AG04449 (cell line): ENCODE results near the gene RMND1.

Experiments used
- CTCF ChIA-PET: fragments of 350-600 bp; formaldehyde crosslinking; extraction: SDS; loops from one replicate; lab custom pipeline; 2021; ENCODE audit warnings: antibody characterized with exemption; lab: Yijun Ruan, JAX
- POLR2A ChIA-PET: fragments of 400-600, 350-600 bp; formaldehyde crosslinking; extraction: SDS; loops from one replicate; lab custom pipeline; 2020; ENCODE audit warnings: antibody characterized with exemption, inconsistent platforms; lab: Yijun Ruan, JAX
- DNase-seq: peaks from one replicate; pipeline ENCODE4 v3.0.0-alpha.2; 2010; ENCODE audit warnings: low read depth, low spot score
- H3K4me3 ChIP-seq: 2 replicates; pipeline ENCODE4 v1.5.1; 2011; ENCODE audit warnings: low read depth, mild to moderate bottlenecking, control low read depth, low read length
- CTCF ChIP-seq: IDR thresholded peaks from one replicate; pipeline ENCODE4 v1.5.1; 2011; ENCODE audit warnings: mild to moderate bottlenecking, moderate library complexity, low read length, control low read depth, inconsistent platforms; ENCODE audit not compliant: insufficient read depth; ENCODE audit errors: missing control alignments

RMND1 gene

DNA sequence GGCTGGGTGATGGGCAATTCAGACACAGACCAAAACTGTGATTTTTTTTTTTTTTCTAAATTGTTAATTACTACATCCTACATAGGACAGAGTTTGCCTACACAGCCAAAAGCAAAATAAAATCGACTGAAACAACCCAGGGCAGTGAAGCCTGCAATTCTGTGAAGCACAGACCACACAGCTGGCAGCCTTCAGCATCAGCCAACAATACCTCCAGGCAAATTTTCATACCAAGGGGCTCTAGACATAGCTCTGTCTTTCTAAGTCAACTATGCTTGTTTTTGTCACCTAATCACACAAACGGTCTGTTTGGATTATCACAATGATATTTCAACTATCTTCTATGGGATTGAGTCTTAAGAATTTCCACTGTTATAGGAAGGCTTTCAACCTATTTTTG, 17.6 kb downstream of the RMND1 start:
- TF ChIP-seq CTCF, result no peak
- H3K4me3 ChIP-seq, result no peak overlapping the region
- ChIA-PET POLR2A (no interaction called here), CTCF (interaction anchor here (1.0 kb wide), 2 partner anchors 27 to 42 kb away, joined by 3 to 4 read pairs; no protein-coding TSS in a partner anchor)
- no peak for DNase-seq

DNA sequence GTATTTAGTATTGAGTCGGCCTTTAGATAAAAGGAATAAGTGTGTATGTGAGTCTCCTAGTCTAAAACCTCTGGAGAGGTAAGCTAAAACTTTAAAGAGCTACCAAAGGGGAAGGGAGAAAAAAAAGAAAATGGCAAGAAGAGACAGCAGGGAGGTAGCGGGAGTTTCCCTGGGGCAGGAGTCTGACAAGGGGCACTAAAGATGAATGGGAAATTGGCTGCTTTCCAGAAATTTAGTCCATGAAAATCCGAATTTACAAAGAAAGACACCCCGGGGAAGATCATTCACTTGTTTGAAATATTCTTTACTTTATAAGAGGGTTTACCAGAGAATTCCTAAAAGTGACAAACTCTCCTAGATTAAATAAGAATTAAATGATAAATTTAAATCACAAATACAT, 19.3 kb downstream of the RMND1 start:
- TF ChIP-seq CTCF, result no peak
- no peak overlapping the region for H3K4me3 ChIP-seq
- ChIA-PET CTCF (interaction anchor here (1.3 kb wide), 1 partner anchor 8 kb away, joined by 3 read pairs; no protein-coding TSS in a partner anchor), POLR2A (no interaction called here)
- DNase-seq, result no peak

GRCh38 chr6:151431337-151431736, 20.6 kb downstream of the RMND1 start:
- no peak for TF ChIP-seq CTCF
- ChIA-PET POLR2A (no interaction called here), CTCF (interaction anchor here (1.3 kb wide), 1 partner anchor 25 kb away, joined by 4 read pairs; no protein-coding TSS in a partner anchor)
- DNase-seq, result no peak
- no peak overlapping the region for H3K4me3 ChIP-seq

DNA sequence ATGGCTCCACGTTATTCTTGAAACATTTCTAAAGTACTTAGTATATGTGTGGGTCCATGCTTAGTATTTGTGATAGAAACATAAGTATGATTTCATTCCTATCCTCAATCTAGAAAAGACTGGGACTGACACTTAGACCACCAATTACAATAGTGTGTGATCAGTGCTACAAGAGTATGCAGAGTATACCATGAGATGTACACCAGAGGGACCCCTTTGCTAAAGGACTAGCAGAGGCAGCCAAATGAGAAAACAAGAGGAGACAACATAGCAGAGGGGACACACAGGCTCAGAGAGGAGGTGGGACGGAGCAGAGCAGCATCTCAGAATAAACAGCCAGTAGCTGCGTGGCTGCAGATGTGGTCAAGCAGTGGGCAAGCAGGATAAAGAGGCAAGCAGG, 21.0 kb downstream of the RMND1 start:
- no peak for DNase-seq
- H3K4me3 ChIP-seq, result no peak overlapping the region
- TF ChIP-seq CTCF, result no peak
- CTCF ChIA-PET, result interaction anchor here (0.8 to 1.6 kb wide), 4 partner anchors 8 to 25 kb away, joined by 3 to 5 read pairs (median 4); partner anchors contain the start of gene RMND1
- POLR2A ChIA-PET, result no interaction called here

DNA sequence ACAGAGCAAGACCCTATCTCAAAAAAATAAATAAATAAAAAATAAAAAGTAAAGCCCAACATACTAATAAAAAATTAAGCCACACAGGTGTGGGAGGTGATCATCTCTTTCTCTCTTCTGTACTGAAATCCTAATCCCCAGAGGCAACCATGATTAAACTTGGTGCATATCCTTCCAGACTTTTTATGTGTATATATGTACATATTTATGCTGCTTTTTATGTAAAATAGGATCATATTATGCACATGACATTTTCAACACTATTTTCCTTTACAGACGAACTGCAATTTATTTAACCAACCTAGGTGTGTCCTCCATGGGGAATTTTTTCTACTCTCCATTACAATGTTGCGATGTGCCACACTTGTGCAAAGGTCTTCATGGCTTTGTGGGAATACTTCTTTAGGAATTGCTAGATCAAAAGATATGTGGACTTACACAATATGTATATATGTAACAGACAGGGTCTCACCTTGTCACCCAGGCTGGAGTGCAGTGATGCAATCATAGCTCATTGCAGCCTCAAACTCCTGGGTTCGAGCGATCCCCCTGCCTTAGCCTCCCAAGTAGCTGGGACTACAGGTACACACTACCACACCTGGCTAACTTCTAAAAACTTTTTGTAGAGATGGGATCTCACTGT, 23.7 kb downstream of the RMND1 start:
- no peak for DNase-seq
- no peak overlapping the region for H3K4me3 ChIP-seq
- no peak for TF ChIP-seq CTCF
- CTCF ChIA-PET, result interaction anchor here (1.2 kb wide), 1 partner anchor 22 kb away, joined by 4 read pairs; no protein-coding TSS in a partner anchor
- POLR2A ChIA-PET, result no interaction called here

DNA sequence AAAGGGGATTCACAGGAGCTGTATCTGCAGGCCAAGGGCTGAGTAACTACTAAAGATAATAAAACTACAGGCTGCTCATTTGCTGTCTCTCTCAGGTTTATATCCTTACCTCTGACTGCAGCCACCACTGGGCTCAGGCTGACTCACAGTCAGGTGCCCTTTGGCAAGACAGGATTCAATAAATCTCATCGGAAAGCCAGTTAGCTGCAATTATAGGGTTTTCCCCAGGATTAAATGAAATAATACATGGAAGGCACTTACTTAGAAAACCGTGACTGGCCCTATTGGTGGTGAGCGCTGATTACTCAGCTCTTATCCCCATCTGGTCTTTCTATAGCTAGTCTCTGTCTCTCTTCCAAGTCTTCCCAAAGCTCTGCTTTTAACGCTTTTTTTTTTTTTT, 26.4 kb downstream of the RMND1 start:
- no peak overlapping the region for H3K4me3 ChIP-seq
- TF ChIP-seq CTCF, result no peak
- ChIA-PET POLR2A (no interaction called here), CTCF (interaction anchor here (0.8 to 4.2 kb wide), 5 partner anchors 10 to 53 kb away, joined by 3 to 19 read pairs (median 3); no protein-coding TSS in a partner anchor)
- no peak for DNase-seq
